Activated naive CD4-positive, alpha-beta T cell treated with anti-CD3 and anti-CD28 coated beads, Interleukin-2, amount 10 ng/mL, durations not matched to agents 7 days and 5 days (primary cell): ENCODE measurements around the gene ESRP2.

Experiments used
- CTCF ChIA-PET: fragments of 350-600 bp; sonication (Branson Sonifier 250); formaldehyde crosslinking; loops from one replicate; lab custom pipeline; 2021; ENCODE audit warnings: antibody characterized with exemption; lab: Charles Lee
- DNase-seq: peaks from one replicate; pipeline ENCODE4 v3.0.0-alpha.2; 2020
- H3K27ac Mint-ChIP-seq: one replicate; pipeline ENCODE4 v1.8.0; 2021; ENCODE audit warnings: mild to moderate bottlenecking, moderate library complexity, mixed read lengths
- H3K27me3 Mint-ChIP-seq: one replicate; pipeline ENCODE4 v1.8.0; 2021; ENCODE audit warnings: mild to moderate bottlenecking, mixed read lengths
- H3K36me3 Mint-ChIP-seq: one replicate; pipeline ENCODE4 v1.8.0; 2021; ENCODE audit warnings: mixed read lengths
- H3K4me1 Mint-ChIP-seq: one replicate; pipeline ENCODE4 v1.8.0; 2021; ENCODE audit warnings: mixed read lengths
- H3K4me3 Mint-ChIP-seq: one replicate; pipeline ENCODE4 v1.8.0; 2021; ENCODE audit warnings: mild to moderate bottlenecking, moderate library complexity, mixed read lengths
- H3K9me3 Mint-ChIP-seq: one replicate; pipeline ENCODE4 v1.8.0; 2021; ENCODE audit warnings: mixed read lengths

Gene ESRP2

DNA sequence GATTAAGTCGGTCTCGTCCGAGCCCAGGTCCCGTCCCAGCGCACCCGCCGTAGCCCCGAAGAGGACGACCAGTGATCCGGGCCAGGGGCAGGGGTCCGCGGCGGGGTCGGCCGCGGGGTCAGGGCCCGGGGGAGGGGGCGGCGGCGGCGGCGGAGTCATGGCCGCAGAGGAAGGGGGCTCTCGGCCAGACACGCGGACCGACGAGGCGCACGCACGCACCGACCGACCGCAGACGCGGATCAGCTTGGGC lies at the start of gene ESRP2:
ESRP2 (minus strand) TSS at position 241 of the 250 bp plus-strand sequence; CDS start at position 159, 82 bp downstream.
- Mint-ChIP-seq H3K27me3 (peaks cover 27% of the 10 kb centered on the region), H3K9me3 (no peaks in the 10 kb centered on the region), H3K4me3 (peak within 1 kb of the TSS; percentile 81), H3K27ac (peak within 1 kb of the TSS; percentile 49), H3K4me1 (peaks cover 37% of the 10 kb centered on the region), H3K36me3 (peaks cover 6% of the 10 kb centered on the region)
- no peak for DNase-seq
- CTCF ChIA-PET, result interaction anchor here (1.4 kb wide), 1 partner anchor 93 kb away, joined by 5 read pairs; no protein-coding TSS in a partner anchor

DNA sequence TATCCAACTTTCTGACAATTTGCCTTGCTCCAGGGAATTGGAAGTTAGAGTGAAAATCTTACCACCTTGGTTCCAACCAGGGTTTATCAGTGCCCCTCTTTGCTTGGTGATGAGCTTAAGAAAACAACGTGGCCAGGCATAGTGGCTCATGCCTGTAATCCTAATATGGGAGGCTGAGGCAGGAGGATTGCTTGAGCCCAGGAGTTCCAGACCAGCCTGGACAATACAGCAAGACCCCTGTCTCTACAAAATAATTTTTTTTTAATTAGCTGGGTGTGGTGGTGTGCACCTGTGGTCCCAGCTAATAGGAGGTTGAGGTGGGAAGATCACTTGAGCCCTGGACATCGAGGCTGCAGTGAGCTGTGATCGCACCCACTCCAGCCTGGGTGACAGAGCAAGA lies 49.8 kb upstream of the ESRP2 start:
- peak overlapping the region; percentile 73 for H3K4me3 Mint-ChIP-seq
- peaks cover 95% of the 10 kb centered on the region for H3K4me1 Mint-ChIP-seq
- peaks cover 77% of the 10 kb centered on the region for H3K36me3 Mint-ChIP-seq
- no peaks in the 10 kb centered on the region for H3K27me3 Mint-ChIP-seq
- CTCF ChIA-PET, result interaction anchor here (1.4 to 4.4 kb wide), 8 partner anchors 9 to 43 kb away, joined by 5 to 41 read pairs (median 9); partner anchors contain the start of genes PRMT7, SLC7A6 and SLC7A6OS
- DNase-seq, result no peak
- no peaks in the 10 kb centered on the region for H3K9me3 Mint-ChIP-seq
- H3K27ac Mint-ChIP-seq, result peak overlapping the region; percentile 86

DNA sequence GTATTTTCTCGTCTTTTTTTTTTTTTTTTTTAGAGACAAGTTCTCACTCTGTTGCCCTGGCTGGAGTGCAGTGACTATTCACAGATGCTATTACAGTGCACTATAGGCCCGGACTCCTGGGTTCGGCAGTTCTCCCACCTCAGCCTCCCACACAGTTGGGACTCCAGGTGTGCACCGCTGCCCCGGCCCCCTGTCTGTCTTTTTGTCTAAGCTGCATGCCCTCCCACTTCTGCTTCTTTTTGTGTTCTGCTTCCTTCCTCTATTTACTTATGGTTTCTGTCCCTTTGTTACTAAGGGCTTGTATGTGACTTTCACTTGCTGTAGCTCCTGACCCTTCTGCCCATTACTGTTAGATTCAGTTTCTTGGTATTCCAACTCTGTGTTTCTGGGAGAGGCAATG lies 48.9 kb upstream of the ESRP2 start:
- no peak for DNase-seq
- CTCF ChIA-PET, result interaction anchor here (0.9 to 4.4 kb wide), 9 partner anchors 8 to 26 kb away, joined by 3 to 41 read pairs (median 9); partner anchors contain the start of genes PRMT7, SLC7A6 and SLC7A6OS
- Mint-ChIP-seq H3K4me3 (peak overlapping the region; percentile 73), H3K9me3 (no peaks in the 10 kb centered on the region), H3K36me3 (peaks cover 73% of the 10 kb centered on the region), H3K27me3 (no peaks in the 10 kb centered on the region), H3K27ac (peak overlapping the region; percentile 86), H3K4me1 (peaks cover 92% of the 10 kb centered on the region)

DNA sequence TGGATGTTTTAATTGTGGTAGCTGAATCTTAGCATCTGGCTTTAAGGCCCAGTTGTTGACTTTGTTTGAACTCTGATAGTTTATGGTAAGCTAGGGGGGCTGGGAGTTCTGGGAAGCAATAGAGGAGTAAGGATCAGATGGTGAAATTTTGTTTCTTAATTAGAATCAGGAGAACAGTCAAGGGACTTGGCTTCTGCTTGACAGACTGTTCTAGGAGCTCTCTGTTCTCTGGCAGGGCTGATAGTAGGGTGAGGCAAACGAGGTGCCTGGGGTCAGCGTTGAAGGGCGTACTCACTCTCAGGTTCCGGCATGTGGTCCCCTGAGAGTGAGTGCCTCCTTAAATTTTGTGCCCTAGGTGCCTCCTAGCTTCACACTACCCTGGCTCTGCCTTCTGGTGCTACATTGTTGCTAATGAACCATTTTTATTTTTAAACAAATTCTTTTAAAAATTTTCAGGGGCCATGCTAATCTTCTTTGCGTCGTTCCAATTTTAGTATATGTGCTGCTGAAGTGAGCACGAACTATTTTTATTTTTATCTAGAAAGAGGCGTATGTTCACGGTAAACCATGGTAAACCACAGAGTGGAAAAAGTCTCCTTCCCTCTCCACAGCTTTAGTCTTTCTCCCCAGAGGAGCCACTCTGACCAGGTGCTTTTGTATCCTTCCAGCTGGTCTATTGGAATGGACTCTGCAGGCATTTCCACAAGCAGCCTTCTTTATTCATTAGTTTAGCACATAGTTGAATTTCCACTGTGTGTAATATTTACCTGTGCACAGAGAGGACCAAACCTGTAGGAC lies 48.1 kb upstream of the ESRP2 start:
- Mint-ChIP-seq H3K36me3 (peaks cover 72% of the 10 kb centered on the region), H3K4me3 (peak overlapping the region; percentile 73), H3K27ac (peak overlapping the region; percentile 86), H3K9me3 (no peaks in the 10 kb centered on the region), H3K27me3 (no peaks in the 10 kb centered on the region), H3K4me1 (peaks cover 92% of the 10 kb centered on the region)
- DNase-seq, result peak; percentile 51
- CTCF ChIA-PET, result interaction anchor here (0.5 to 4.4 kb wide), 11 partner anchors 9 to 516 kb away, joined by 3 to 41 read pairs (median 5); partner anchors contain the start of genes PRMT7, SLC7A6 and SLC7A6OS

DNA sequence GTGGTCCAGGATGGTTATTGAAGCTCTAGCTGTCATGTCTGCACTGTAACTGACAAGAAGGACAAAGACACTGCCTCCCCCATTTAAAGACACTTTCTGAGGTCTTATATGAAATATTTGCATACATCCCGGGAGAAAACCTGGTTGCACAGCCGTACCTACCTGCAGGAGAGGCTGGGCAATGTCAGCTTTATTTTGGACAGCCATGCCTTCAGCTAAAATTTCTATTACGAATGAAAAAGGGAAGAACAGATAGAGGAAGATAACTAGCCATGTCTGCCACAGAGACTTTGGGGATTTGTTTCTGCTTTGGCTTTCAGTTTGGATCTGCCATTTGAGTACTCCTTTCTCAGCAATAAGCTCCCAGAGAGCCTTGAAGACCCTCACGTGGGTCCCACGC lies 47.4 kb upstream of the ESRP2 start:
- Mint-ChIP-seq H3K36me3 (peaks cover 72% of the 10 kb centered on the region), H3K27me3 (no peaks in the 10 kb centered on the region), H3K27ac (peak overlapping the region; percentile 86), H3K4me1 (peaks cover 87% of the 10 kb centered on the region), H3K9me3 (no peaks in the 10 kb centered on the region), H3K4me3 (peak overlapping the region; percentile 73)
- DNase-seq, result no peak
- CTCF ChIA-PET, result interaction anchor here (0.5 to 4.4 kb wide), 7 partner anchors 10 to 517 kb away, joined by 3 to 41 read pairs (median 4); partner anchors contain the start of genes PRMT7, SLC7A6 and SLC7A6OS

DNA sequence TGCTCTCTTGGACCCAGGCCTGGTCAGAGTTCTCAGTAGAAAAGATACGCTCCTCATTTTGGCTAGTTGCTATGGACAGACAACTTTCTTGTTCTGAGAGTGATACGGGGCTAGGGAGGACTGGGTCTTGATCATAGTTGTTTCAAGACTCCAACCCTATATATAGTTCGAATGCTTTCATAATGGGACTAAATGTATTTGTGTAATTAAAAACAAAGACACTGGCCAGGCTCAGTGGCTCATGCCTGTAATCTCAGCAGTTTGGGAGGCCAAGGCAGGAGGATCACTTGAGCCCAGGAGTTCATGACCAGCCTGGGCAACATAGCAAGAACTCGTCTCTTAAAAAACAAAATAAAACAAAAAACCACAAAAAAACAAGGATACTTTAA lies 46.1 kb upstream of the ESRP2 start:
- Mint-ChIP-seq H3K9me3 (no peaks in the 10 kb centered on the region), H3K36me3 (peaks cover 59% of the 10 kb centered on the region), H3K27ac (peak overlapping the region; percentile 86), H3K27me3 (no peaks in the 10 kb centered on the region), H3K4me1 (peaks cover 75% of the 10 kb centered on the region), H3K4me3 (peak overlapping the region; percentile 20)
- CTCF ChIA-PET, result interaction anchor here (3.6 kb wide), 1 partner anchor 18 kb away, joined by 16 read pairs; the partner anchor contains the start of gene SLC7A6
- no peak for DNase-seq

DNA sequence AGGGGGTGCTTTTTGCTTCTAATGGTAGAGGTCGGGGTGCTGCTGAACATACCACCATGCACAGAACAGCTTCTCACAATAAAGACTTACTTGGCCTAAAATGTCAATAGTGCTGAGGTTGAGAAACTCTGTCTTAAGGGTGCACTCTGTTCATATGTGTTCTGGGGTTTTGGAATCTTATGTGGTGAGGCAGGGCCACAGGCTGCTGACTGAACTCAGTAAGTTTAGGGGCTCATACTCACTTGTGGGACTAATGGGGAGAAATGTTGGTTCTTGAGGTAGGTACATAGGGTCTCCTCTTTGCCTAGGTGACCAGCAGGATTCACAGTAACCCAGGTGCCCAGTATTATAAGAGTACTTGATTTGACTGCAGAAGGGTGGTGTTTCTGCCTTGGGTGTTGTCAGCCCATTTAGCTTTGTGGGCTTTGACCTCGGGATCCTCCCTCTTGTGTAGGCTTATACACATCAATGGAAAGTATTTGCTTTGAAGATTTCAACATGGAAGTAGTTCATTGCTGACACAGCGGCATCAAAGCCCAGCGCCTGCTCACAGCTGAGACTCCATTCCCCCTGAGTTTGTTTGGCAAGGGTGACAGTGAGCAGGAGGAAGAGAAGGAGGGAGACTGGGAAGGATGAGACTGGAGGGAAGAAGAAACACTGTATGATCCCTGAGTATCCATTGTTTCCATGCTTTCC lies 45.6 kb upstream of the ESRP2 start:
- H3K9me3 Mint-ChIP-seq, result no peaks in the 10 kb centered on the region
- peaks cover 77% of the 10 kb centered on the region for H3K4me1 Mint-ChIP-seq
- H3K27ac Mint-ChIP-seq, result peak overlapping the region; percentile 86
- no peaks in the 10 kb centered on the region for H3K27me3 Mint-ChIP-seq
- peaks cover 60% of the 10 kb centered on the region for H3K36me3 Mint-ChIP-seq
- CTCF ChIA-PET, result interaction anchor here (3.6 kb wide), 1 partner anchor 18 kb away, joined by 16 read pairs; the partner anchor contains the start of gene SLC7A6
- peak; percentile 63 for DNase-seq
- H3K4me3 Mint-ChIP-seq, result peak overlapping the region; percentile 20

DNA sequence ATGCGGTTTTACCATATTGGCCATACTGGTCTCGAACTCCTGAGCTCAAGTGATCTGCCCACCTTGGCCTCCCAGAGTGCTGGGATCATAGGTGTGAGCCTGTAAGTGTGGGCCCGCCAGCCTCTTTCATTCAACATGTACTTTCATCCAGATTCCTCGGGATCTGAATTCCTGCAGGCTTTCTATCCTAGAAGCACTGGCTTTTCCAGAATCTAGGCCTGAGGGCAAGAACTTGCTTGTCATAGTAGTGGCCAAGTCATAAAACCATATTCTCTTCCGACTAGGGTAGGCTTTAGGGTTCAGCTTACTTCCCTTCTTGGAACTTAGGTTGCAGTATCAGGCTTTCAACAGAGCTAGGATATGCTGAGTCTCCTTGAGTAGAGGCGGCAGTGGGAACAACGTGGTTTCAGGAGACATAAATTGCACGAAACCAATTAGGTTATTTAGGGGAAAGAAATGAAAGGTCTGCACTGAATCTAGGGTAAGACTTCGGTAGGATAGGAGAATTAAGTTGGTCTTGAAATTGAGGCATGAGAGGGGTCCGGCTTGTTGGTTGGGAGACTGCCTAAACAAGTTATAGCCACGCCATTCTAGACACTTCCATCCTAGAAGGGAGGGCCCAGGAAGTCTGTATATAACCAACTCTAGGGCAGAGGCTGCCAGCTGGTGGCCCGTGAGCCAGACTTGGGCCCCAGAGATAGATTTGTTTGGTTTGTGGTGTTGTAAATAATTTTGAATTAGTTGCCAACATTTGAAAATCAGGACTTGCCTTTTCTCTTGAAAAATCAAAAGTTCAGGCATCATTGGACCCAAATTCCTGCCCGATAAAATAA lies 44.0 kb upstream of the ESRP2 start:
- H3K9me3 Mint-ChIP-seq, result no peaks in the 10 kb centered on the region
- H3K27me3 Mint-ChIP-seq, result no peaks in the 10 kb centered on the region
- no peak overlapping the region for H3K4me3 Mint-ChIP-seq
- H3K4me1 Mint-ChIP-seq, result peaks cover 78% of the 10 kb centered on the region
- peak overlapping the region; percentile 33 for H3K27ac Mint-ChIP-seq
- H3K36me3 Mint-ChIP-seq, result peaks cover 65% of the 10 kb centered on the region
- CTCF ChIA-PET, result interaction anchor here (1.4 to 3.6 kb wide), 3 partner anchors 11 to 18 kb away, joined by 5 to 16 read pairs (median 9); partner anchors contain the start of gene SLC7A6
- DNase-seq, result no peak

DNA sequence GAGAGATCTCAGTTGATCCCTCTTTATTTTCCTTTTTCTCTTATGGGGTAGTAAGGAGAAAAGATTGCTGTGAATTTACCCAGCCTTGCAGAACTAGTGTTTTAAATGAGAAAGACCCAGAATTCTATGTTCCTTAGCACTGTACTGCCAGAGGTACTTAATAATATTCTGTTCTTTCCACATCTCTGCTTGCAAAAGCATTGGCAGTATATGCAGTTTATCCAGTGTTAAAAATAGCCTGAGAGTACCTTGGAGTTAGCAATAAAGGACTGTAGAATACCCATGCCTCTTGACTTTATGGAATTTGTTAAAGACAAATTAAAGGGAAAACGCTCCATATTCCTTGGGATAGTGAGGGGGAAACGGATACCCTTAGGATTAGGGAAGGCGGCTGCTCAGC lies 40.3 kb upstream of the ESRP2 start:
- no peak for DNase-seq
- Mint-ChIP-seq H3K27ac (peak overlapping the region; percentile 91), H3K4me1 (peaks cover 78% of the 10 kb centered on the region), H3K9me3 (no peaks in the 10 kb centered on the region), H3K4me3 (peak overlapping the region; percentile 39), H3K27me3 (no peaks in the 10 kb centered on the region), H3K36me3 (peaks cover 61% of the 10 kb centered on the region)
- CTCF ChIA-PET, result interaction anchor here (1.0 to 4.0 kb wide), 7 partner anchors 9 to 52 kb away, joined by 3 to 21 read pairs (median 5); partner anchors contain the start of genes PRMT7, SLC7A6 and SLC7A6OS

DNA sequence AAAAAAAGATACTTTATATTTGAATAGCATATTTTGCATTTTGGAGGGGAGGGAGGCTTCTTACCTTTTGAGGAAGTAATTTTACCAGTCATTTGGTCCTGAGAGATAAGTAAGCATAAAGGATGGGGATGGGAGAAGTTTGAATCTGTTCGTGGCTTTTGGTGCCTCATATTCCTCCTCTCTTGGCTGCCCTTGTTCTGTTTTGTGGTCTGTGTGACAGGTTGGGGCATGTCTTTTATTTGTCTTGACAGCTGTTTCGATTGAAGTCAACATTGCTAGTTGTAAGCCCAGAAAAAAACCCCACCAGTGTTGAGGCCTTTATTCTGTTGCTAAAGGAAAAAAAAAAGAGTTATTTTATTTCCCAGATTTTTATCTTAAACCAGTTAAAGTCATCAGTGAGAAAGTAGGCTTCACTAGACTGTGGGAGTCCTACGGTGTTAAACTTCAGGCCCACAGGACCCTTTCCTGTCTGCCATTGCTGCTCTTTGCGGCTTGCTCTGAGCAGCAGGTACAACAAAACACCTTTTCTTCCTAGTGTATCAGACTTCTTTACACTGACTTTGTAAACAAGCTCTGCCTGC lies 39.8 kb upstream of the ESRP2 start:
- Mint-ChIP-seq H3K27ac (peak overlapping the region; percentile 91), H3K4me1 (peaks cover 77% of the 10 kb centered on the region), H3K9me3 (no peaks in the 10 kb centered on the region), H3K4me3 (peak overlapping the region; percentile 39), H3K27me3 (no peaks in the 10 kb centered on the region), H3K36me3 (peaks cover 61% of the 10 kb centered on the region)
- peak; percentile 69 for DNase-seq
- CTCF ChIA-PET, result interaction anchor here (1.0 to 4.0 kb wide), 7 partner anchors 10 to 53 kb away, joined by 3 to 21 read pairs (median 5); partner anchors contain the start of genes PRMT7, SLC7A6 and SLC7A6OS

DNA sequence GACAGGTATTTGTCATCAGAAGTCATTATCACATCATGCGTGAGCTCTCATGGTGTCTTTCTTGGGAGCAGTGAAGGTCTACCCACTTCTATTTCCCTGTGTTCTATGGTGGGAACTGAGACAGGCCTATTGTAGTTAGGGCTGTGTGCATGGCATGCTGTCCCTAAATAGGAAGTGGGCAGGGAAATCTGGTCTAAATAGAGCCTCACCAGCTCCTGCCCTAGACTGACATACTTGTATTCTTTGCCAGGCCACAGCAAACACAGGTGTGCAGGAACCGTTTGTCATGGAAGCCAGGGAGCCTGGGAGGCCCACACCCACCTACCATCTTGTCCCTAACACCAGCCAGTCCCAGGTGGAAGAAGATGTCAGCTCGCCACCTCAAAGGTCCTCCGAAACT lies 38.5 kb upstream of the ESRP2 start:
- Mint-ChIP-seq H3K27me3 (no peaks in the 10 kb centered on the region), H3K9me3 (no peaks in the 10 kb centered on the region), H3K27ac (peak overlapping the region; percentile 91), H3K36me3 (peaks cover 63% of the 10 kb centered on the region), H3K4me1 (peaks cover 80% of the 10 kb centered on the region), H3K4me3 (peak overlapping the region; percentile 18)
- CTCF ChIA-PET, result interaction anchor here (1.8 to 4.0 kb wide), 4 partner anchors 11 to 15 kb away, joined by 8 to 21 read pairs (median 11); partner anchors contain the start of gene SLC7A6
- DNase-seq, result no peak

DNA sequence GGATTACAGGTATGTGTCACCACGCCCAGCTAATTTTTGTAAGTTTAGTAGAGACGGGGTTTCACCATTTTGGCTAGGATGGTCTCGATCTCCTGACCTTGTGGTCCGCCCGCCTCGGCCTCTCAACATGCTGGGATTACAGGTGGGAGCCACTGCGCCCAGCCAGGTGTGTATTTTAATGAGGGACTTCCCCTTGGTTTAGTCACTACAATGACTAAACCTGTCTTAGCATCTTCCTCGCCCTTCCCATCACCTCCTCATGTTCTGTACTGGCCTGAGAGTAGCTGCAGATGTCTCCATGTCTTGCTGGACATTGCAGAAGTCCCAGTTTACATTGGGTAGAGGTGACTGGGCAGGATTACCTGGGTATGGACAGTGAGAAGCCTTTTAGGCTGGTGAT lies 38.0 kb upstream of the ESRP2 start:
- no peaks in the 10 kb centered on the region for H3K9me3 Mint-ChIP-seq
- H3K27me3 Mint-ChIP-seq, result no peaks in the 10 kb centered on the region
- H3K27ac Mint-ChIP-seq, result peak overlapping the region; percentile 91
- CTCF ChIA-PET, result interaction anchor here (1.8 to 4.0 kb wide), 3 partner anchors 10 to 16 kb away, joined by 8 to 21 read pairs (median 9); partner anchors contain the start of gene SLC7A6
- H3K4me3 Mint-ChIP-seq, result no peak overlapping the region
- peaks cover 80% of the 10 kb centered on the region for H3K4me1 Mint-ChIP-seq
- H3K36me3 Mint-ChIP-seq, result peaks cover 65% of the 10 kb centered on the region
- no peak for DNase-seq

DNA sequence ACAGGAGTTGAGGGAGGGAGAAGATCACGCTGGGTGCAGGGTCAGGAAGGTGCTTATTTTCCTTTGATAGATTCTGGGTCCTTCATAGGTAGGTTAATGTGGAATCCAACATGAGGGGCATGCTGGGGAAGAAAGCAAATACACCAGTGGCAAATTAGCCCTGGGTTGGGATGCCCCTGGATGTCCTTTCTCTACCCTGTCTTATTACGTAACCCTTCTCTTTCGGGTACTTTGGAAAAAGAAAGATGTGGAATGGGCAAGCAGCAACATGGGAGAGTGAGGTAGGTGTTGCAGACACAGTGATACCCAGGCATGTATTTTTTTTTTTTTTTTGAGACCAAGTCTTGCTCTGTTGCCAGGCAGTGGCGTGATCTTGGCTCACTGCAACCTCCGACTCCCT lies 37.5 kb upstream of the ESRP2 start:
- Mint-ChIP-seq H3K4me3 (peak overlapping the region; percentile 55), H3K4me1 (peaks cover 83% of the 10 kb centered on the region), H3K27me3 (no peaks in the 10 kb centered on the region), H3K27ac (peak overlapping the region; percentile 91), H3K9me3 (no peaks in the 10 kb centered on the region), H3K36me3 (peaks cover 66% of the 10 kb centered on the region)
- CTCF ChIA-PET, result interaction anchor here (1.0 to 4.2 kb wide), 8 partner anchors 10 to 248 kb away, joined by 3 to 30 read pairs (median 6); partner anchors contain the start of genes PRMT7, SLC7A6 and SLC7A6OS
- no peak for DNase-seq
